KMS-11 (cell line): Measurements from ENCODE around the gene IL5RA.

Experiments used
- H2AFZ ChIP-seq: fragments of 200-600 bp; sonication (generic); 2 replicates; pipeline ENCODE4 v1.6.1; 2016; ENCODE audit warnings: antibody characterized with exemption, mixed run types, low read depth
- H3K27ac ChIP-seq: fragments of 200-600 bp; sonication (generic); 2 replicates; pipeline ENCODE4 v1.6.1; 2016; ENCODE audit warnings: mild to moderate bottlenecking, mixed run types
- H3K27me3 ChIP-seq: fragments of 200-600 bp; sonication (generic); 2 replicates; pipeline ENCODE4 v1.6.1; 2017; ENCODE audit warnings: mild to moderate bottlenecking, low read depth, mixed run types, moderate library complexity; ENCODE audit not compliant: insufficient read depth
- H3K36me3 ChIP-seq: fragments of 200-600 bp; sonication (generic); 2 replicates; pipeline ENCODE4 v1.6.1; 2017; ENCODE audit warnings: mild to moderate bottlenecking, mixed run types; ENCODE audit not compliant: insufficient read depth
- H3K4me1 ChIP-seq: fragments of 200-600 bp; sonication (generic); 2 replicates; pipeline ENCODE4 v1.6.1; 2016; ENCODE audit warnings: mild to moderate bottlenecking, low read depth, mixed run types; ENCODE audit not compliant: poor library complexity, severe bottlenecking
- H3K4me2 ChIP-seq: fragments of 200-600 bp; sonication (generic); 2 replicates; pipeline ENCODE4 v1.7.0; 2016; ENCODE audit warnings: mild to moderate bottlenecking, mixed run types
- H3K4me3 ChIP-seq: fragments of 200-600 bp; sonication (generic); IDR thresholded peaks from 2 replicates; pipeline ENCODE4 v1.6.1; 2017; ENCODE audit warnings: low read depth, low read length, mixed read lengths; ENCODE audit not compliant: insufficient read depth
- H3K79me2 ChIP-seq: fragments of 200-600 bp; sonication (generic); 2 replicates; pipeline ENCODE4 v1.6.1; 2016; ENCODE audit warnings: low read depth, mixed run types; ENCODE audit not compliant: insufficient read depth
- H3K9ac ChIP-seq: fragments of 200-600 bp; sonication (generic); 2 replicates; pipeline ENCODE4 v1.6.1; 2016; ENCODE audit warnings: mild to moderate bottlenecking, mixed run types
- H4K20me1 ChIP-seq: fragments of 200-600 bp; sonication (generic); 2 replicates; pipeline ENCODE4 v1.6.1; 2016; ENCODE audit warnings: mild to moderate bottlenecking, mixed run types; ENCODE audit not compliant: insufficient read depth
- CTCF ChIP-seq: fragments of 200-600 bp; sonication (generic); conservative IDR thresholded peaks from 2 replicates; pipeline ENCODE4 v1.6.1; 2017; ENCODE audit warnings: low read depth, mild to moderate bottlenecking, antibody characterized with exemption, low read length, moderate library complexity, mixed read lengths

The IL5RA gene

GRCh38 chr3:3071136-3071535 is 39.0 kb downstream of the IL5RA start:
- Histone ChIP-seq H2AFZ (no peak overlapping the region), H3K27me3 (no peaks in the 10 kb centered on the region), H3K4me1 (no peaks in the 10 kb centered on the region), H3K27ac (no peak overlapping the region), H4K20me1 (no peaks in the 10 kb centered on the region), H3K9ac (no peak overlapping the region), H3K4me2 (no peak overlapping the region), H3K79me2 (no peaks in the 10 kb centered on the region), H3K36me3 (no peaks in the 10 kb centered on the region), H3K4me3 (no peak overlapping the region)
- TF ChIP-seq CTCF = no peak

GRCh38 chr3:3069723-3070122 is 40.5 kb downstream of the IL5RA start:
- TF ChIP-seq CTCF = no peak
- no peaks in the 10 kb centered on the region for H3K4me1 ChIP-seq
- no peaks in the 10 kb centered on the region for H3K36me3 ChIP-seq
- no peaks in the 10 kb centered on the region for H3K27me3 ChIP-seq
- H4K20me1 ChIP-seq = no peaks in the 10 kb centered on the region
- H3K9ac ChIP-seq = no peak overlapping the region
- H3K27ac ChIP-seq = no peak overlapping the region
- no peak overlapping the region for H2AFZ ChIP-seq
- H3K79me2 ChIP-seq = no peaks in the 10 kb centered on the region
- no peak overlapping the region for H3K4me3 ChIP-seq
- H3K4me2 ChIP-seq = no peak overlapping the region

GRCh38 chr3:3068358-3068881 is 41.8 kb downstream of the IL5RA start:
- Histone ChIP-seq H3K36me3 (no peaks in the 10 kb centered on the region), H4K20me1 (no peaks in the 10 kb centered on the region), H3K4me1 (no peaks in the 10 kb centered on the region), H3K4me3 (no peak overlapping the region), H2AFZ (no peak overlapping the region), H3K79me2 (no peaks in the 10 kb centered on the region), H3K27ac (no peak overlapping the region), H3K4me2 (no peak overlapping the region), H3K9ac (no peak overlapping the region), H3K27me3 (no peaks in the 10 kb centered on the region)
- no peak for TF ChIP-seq CTCF

- no peak for TF ChIP-seq CTCF
- Histone ChIP-seq H3K9ac (no peak overlapping the region), H3K27me3 (no peaks in the 10 kb centered on the region), H3K27ac (no peak overlapping the region), H3K4me3 (no peak overlapping the region), H2AFZ (no peak overlapping the region), H4K20me1 (no peaks in the 10 kb centered on the region), H3K4me1 (no peaks in the 10 kb centered on the region), H3K79me2 (no peaks in the 10 kb centered on the region), H3K36me3 (no peaks in the 10 kb centered on the region), H3K4me2 (no peak overlapping the region)
Measured at GRCh38 chr3:3066910-3067309, 43.3 kb downstream of the IL5RA start.
